ENCODE data around the gene TMEM207.

Gene TMEM207

GRCh38 chr3:190414297-190414696 is 35.4 kb downstream of the TMEM207 start:
- POLR2A ChIA-PET, result no interaction called here
- CTCF ChIA-PET, result interaction anchor here (1.2 to 3.6 kb wide), 5 partner anchors 10 to 190 kb away, joined by 3 to 43 read pairs (median 12); partner anchors contain the start of gene CLDN1
- DNase-seq (ENCODE audit: low read depth, low spot score), result no peak
- no peak overlapping the region for H3K4me3 ChIP-seq (ENCODE audit: low read depth, low read length)
- TF ChIP-seq CTCF (IDR thresholded peaks at IDR 0.05; ENCODE audit: insufficient read depth, low read length, missing control alignments), result no peak

DNA sequence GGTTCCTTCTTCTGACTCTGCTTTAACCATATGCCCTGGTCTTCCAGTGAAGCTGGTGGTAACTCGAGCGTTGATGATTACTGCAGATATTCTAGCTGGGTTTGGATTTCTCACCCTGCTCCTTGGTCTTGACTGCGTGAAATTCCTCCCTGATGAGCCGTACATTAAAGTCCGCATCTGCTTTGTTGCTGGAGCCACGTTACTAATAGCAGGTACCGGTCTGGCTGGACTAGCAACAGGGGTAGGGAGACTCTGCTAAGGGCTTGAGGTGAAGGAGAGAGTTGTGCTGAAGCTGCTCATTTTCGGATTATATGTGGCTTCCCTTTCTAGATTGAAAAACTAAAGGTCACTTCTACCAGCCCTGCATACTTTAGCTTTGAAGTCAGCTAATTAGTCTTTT is 45.0 kb downstream of the TMEM207 start:
- no peak for DNase-seq (ENCODE audit: low read depth, low spot score)
- POLR2A ChIA-PET, result no interaction called here
- no peak overlapping the region for H3K4me3 ChIP-seq (ENCODE audit: low read depth, low read length)
- CTCF ChIA-PET, result interaction anchor here (3.4 kb wide), 1 partner anchor 19 kb away, joined by 11 read pairs; no protein-coding TSS in a partner anchor
- no peak for TF ChIP-seq CTCF (IDR thresholded peaks at IDR 0.05; ENCODE audit: insufficient read depth, low read length, missing control alignments)

DNA sequence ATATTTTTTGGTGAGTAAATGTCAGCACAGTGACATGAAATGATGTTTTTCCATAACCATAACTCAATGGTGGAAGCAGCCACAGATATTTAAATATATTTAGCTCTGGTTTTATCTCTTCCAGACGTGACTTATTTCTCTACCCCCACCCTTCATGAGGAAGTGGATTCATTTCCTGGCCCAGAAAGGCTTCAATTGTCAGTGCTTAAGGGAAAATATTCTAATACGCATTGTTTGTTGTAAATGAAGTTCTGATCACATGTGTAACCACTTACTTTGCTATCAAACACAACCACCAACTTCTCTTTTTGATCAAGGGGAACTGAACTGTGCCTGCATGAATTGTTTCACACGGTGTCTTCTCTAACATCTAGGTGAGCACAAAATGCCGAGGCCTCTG is 47.7 kb downstream of the TMEM207 start:
- ChIA-PET CTCF (interaction anchor here (0.7 to 2.6 kb wide), 6 partner anchors 12 to 440 kb away, joined by 3 to 13 read pairs (median 4); partner anchors contain the start of gene CLDN1), POLR2A (no interaction called here)
- TF ChIP-seq CTCF (IDR thresholded peaks at IDR 0.05; ENCODE audit: insufficient read depth, low read length, missing control alignments), result no peak
- no peak for DNase-seq (ENCODE audit: low read depth, low spot score)
- H3K4me3 ChIP-seq (ENCODE audit: low read depth, low read length), result no peak overlapping the region

DNA sequence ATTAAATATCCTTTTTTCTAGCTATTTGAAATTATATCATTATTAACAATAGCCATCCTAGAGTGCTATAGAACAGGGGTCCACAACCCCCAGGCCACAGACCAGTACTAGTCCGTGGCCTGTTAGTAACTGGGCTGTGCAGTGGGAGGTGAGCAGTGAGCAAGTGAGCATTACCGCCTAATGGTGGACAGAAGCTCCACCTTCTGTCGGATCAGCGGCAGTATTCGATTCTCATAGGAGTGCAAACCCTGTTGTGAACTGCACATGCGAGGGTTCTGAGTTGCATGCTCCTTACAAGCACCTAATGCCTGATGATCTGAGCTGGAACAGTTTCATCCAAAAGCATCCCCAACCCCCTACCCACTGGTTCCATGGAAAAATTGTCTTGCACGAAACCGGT is 50.0 kb downstream of the TMEM207 start:
- ChIA-PET POLR2A (no interaction called here), CTCF (interaction anchor here (1.6 kb wide), 1 partner anchor 442 kb away, joined by 4 read pairs; no protein-coding TSS in a partner anchor)
- DNase-seq (ENCODE audit: low read depth, low spot score), result no peak
- H3K4me3 ChIP-seq (ENCODE audit: low read depth, low read length), result no peak overlapping the region
- no peak for TF ChIP-seq CTCF (IDR thresholded peaks at IDR 0.05; ENCODE audit: insufficient read depth, low read length, missing control alignments)

DNA sequence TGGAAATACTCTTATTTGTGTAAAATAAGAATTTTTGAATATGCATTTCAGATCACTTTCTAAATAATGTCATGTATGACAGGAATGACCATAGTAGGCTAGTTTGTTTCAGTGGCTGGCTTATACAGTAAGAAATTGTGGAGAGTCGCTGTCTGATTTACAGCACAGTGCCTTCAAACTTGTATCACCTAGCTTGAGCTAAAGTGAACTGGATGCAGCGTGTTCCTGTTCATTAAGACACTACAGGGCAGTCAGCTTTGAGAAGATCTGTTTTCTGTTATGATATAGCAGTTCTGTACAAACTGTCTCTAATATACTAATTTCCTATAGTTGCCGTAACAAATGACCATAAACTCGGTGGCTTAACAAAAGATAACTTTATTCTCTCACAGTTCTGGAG is 51.8 kb downstream of the TMEM207 start:
- no peak for TF ChIP-seq CTCF (IDR thresholded peaks at IDR 0.05; ENCODE audit: insufficient read depth, low read length, missing control alignments)
- H3K4me3 ChIP-seq (ENCODE audit: low read depth, low read length), result no peak overlapping the region
- ChIA-PET POLR2A (no interaction called here), CTCF (interaction anchor here (1.6 kb wide), 1 partner anchor 440 kb away, joined by 4 read pairs; no protein-coding TSS in a partner anchor)
- DNase-seq (ENCODE audit: low read depth, low spot score), result no peak

GRCh38 chr3:190396001-190396400 is 53.7 kb downstream of the TMEM207 start:
- TF ChIP-seq CTCF (IDR thresholded peaks at IDR 0.05; ENCODE audit: insufficient read depth, low read length, missing control alignments), result no peak
- ChIA-PET POLR2A (no interaction called here), CTCF (no interaction called here)
- no peak for DNase-seq (ENCODE audit: low read depth, low spot score)
- no peak overlapping the region for H3K4me3 ChIP-seq (ENCODE audit: low read depth, low read length)
